ENCODE data around the gene CHSY1. TPM values are rescaled to one million over a fixed set of nuclear protein-coding genes. Genes with fewer than 3 reads are reported as not detected.

Gene CHSY1
- total RNA-seq, 1 donor = 40.9 TPM

DNA sequence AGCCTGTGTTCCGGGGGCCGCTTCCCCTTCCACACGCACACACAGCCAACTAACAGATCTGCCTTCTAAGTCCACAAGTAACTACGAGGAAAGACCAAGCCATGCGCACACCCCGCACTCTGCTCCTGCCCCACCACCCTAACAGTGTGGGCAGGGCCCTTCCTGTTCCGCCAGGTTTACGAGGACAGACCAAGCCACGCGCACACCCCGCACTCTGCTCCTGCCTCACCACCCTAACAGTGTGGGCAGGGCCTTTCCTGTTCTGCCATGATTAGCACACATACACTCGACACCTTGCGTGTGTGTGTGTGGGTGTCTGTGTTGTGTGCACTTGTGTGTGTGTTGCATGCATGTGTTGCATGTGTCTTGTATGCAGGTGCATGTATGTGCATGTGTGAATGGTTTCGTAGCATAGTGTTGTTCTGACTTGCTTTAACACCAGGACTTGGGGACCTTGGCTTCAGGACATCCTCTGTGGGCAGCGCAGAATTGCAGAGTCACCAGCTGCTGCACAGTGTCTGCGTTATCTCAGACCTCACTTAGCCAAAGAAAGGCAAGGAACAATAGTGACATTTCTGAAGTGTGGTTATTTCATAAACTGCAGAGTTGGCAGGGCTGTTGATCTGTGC, 114.4 kb downstream of the CHSY1 start:
- no peak for DNase-seq (ENCODE audit: low read depth)
- TF ChIP-seq, protein P1, sequence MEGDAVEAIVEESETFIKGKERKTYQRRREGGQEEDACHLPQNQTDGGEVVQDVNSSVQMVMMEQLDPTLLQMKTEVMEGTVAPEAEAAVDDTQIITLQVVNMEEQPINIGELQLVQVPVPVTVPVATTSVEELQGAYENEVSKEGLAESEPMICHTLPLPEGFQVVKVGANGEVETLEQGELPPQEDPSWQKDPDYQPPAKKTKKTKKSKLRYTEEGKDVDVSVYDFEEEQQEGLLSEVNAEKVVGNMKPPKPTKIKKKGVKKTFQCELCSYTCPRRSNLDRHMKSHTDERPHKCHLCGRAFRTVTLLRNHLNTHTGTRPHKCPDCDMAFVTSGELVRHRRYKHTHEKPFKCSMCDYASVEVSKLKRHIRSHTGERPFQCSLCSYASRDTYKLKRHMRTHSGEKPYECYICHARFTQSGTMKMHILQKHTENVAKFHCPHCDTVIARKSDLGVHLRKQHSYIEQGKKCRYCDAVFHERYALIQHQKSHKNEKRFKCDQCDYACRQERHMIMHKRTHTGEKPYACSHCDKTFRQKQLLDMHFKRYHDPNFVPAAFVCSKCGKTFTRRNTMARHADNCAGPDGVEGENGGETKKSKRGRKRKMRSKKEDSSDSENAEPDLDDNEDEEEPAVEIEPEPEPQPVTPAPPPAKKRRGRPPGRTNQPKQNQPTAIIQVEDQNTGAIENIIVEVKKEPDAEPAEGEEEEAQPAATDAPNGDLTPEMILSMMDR (IDR thresholded peaks at IDR 0.05; ENCODE audit: insufficient read depth, low read length) = no peak

DNA sequence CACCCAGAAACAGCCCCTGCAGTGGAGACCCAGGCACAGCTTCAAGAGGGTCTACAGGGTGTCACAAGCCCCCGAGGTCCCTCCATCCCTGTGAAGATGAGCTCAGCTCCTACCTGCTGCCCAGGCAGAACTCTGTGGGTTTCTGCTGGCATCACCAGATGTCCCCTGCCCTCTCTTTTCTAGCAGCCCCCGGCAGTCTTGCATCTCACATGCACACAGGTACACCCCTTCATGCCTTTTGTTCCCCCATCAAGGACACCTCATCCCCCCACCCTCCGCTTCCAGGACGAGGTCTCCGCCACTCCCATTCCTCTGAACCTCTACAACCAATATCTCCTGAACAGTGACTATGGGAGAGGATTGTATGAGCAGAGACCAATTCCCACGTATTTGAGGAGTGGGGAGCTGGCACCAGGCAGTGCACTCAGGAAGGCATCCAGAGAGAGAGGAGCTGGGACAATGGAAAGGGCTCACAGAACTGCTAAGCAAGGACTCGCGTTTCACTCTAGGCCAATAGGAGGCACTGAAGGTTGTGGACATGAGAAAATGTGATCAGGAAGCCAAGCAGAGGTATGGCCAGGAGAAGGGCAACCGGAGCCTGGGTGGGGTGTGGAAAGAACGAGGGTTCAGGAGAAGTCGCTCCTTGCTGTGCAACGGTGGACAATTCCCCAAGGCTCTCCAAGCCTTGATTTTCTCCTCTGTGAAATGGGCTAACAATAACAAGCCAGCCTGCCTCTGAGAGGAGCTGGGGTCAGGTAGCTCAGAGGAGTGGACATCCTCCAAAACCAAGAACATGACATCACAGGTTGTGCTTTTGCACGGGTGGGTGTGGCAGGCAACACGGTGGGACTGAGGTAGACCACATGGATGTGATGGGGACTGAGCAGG, 115.2 kb downstream of the CHSY1 start:
- H3K4me3 ChIP-seq (ENCODE audit: low read depth, low read length) = no peak overlapping the region
- no peak for DNase-seq (ENCODE audit: low read depth)
- TF ChIP-seq, protein P1 (IDR thresholded peaks at IDR 0.05; ENCODE audit: insufficient read depth, low read length) = no peak

More for the DNA sequence above, 114.4 kb downstream of the CHSY1 start:
- no peak overlapping the region for H3K4me3 ChIP-seq (ENCODE audit: low read depth, low read length)

DNA sequence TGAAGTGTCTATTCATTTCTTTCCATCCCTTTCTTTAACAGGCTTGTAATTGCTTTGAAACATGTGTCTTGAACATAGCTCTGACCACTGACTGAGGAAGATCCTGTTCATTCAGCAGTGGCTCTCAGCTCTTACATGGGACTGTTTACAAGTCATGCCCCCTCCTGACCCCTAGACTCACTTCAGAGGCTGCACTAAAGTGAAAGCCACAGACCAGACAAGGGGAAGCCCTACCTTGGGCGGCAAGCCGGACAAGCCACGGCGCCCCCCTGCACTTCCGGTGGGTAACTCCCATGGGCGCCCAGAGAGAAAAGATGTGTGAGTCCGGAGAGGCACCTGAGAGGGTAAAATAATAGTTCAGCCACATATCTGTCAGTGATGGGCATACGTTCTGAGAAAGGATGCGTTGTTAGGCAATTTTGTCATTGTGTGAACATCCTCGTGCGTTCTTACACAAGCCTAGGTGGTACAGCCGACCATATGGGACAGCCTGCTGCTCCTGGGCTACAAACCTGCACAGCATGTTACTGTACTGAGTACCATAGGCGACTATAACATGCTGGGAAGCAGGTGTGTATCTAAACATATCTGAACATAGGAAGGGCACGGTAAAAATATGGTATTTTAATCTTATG, 116.2 kb downstream of the CHSY1 start:
- no peak for DNase-seq (ENCODE audit: low read depth)
- no peak overlapping the region for H3K4me3 ChIP-seq (ENCODE audit: low read depth, low read length)
- TF ChIP-seq, protein P1 (IDR thresholded peaks at IDR 0.05; ENCODE audit: insufficient read depth, low read length) = no peak

DNA sequence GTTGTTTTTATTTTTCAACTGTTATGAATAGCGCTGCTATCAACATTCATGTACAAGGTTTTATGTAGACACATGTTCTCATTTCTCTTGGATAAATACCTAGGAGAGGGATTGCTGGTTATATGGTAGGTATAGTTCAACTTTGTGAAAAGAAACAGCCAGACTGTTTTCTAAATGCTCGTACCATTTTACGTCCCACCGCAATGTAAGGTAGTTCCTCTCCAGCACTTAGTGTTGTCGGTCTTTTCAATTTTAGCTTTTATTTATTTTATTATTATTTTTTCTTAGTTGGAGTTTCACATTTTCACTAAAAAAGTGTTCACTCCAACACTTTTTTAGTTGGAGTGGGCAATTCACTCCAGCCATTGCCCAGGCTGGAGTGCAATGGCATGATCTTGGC, 117.1 kb downstream of the CHSY1 start:
- no peak for DNase-seq (ENCODE audit: low read depth)
- TF ChIP-seq, protein P1 (IDR thresholded peaks at IDR 0.05; ENCODE audit: insufficient read depth, low read length) = no peak
- H3K4me3 ChIP-seq (ENCODE audit: low read depth, low read length) = no peak overlapping the region

DNA sequence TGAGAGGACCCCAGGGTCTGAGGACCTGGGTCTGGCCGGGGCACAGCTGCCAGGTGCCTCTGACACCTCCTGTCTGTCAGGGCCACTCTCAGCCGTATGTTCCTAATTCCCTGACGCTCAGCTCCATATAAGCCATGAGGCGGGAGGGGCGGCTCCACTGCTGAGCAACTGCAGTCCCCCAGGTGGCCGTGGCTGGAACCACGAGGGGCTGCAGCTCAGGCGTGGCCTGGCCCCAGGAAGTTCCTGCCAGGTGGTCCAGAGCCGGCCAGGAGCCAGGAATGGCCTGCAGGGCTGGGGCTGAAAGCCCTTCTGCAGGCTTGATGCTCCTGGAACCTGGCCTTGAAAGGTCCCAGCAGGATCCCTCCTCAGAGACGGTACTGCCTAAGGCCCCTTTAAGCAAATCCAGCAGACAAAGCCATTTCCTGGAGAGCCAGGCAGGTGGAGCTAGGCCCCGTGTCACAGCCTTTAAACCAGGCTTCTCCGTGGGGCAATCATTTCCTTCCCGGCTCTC, 118.0 kb downstream of the CHSY1 start:
- no peak for DNase-seq (ENCODE audit: low read depth)
- TF ChIP-seq, protein P1 (IDR thresholded peaks at IDR 0.05; ENCODE audit: insufficient read depth, low read length) = no peak
- H3K4me3 ChIP-seq (ENCODE audit: low read depth, low read length) = no peak overlapping the region

DNA sequence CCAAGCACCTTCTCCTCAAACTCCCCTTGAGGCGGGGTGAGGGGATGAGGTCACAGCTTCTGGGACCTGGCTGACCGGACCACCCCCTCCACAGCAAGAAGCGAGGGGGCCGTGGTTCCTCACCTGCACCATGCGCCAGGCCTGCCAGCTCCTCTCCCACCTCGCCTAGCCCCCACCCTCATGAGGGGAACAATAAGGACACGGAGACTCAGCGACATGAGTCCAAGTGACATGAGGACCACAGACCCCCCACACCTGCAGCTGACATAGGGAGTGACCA, 118.7 kb downstream of the CHSY1 start:
- DNase-seq (ENCODE audit: low read depth) = no peak
- TF ChIP-seq, protein P1 (IDR thresholded peaks at IDR 0.05; ENCODE audit: insufficient read depth, low read length) = no peak
- H3K4me3 ChIP-seq (ENCODE audit: low read depth, low read length) = no peak overlapping the region
